Mesenchymal stem cell (in vitro differentiated cells and primary cell): ENCODE measurements around the gene NR4A1.

Experiments used
- DNase-seq: peaks from one replicate; pipeline ENCODE4 v3.0.0-alpha.2; 2013
- H2AFZ ChIP-seq: one replicate; pipeline ENCODE4 v1.6.1; 2013; ENCODE audit warnings: low read depth, mild to moderate bottlenecking, control low read depth, inconsistent platforms, low read length, moderate library complexity
- H2AK5ac ChIP-seq: 2 replicates; pipeline ENCODE4 v1.6.1; 2013; ENCODE audit warnings: low read length, moderate library complexity, mild to moderate bottlenecking, inconsistent platforms; ENCODE audit not compliant: severe bottlenecking
- H2BK120ac ChIP-seq: one replicate; pipeline ENCODE4 v1.6.1; 2013; ENCODE audit warnings: low read depth, mild to moderate bottlenecking, inconsistent platforms, low read length, moderate library complexity
- H2BK12ac ChIP-seq, 2 experiments: one replicate each; pipeline ENCODE4 v1.6.1; 2013; ENCODE audit warnings: inconsistent platforms in 2 of 2, low read length in 2 of 2, mild to moderate bottlenecking in 2 of 2, moderate library complexity in 2 of 2, control low read depth in 1 of 2
- H2BK15ac ChIP-seq: one replicate; pipeline ENCODE4 v1.6.1; 2013; ENCODE audit warnings: mild to moderate bottlenecking, low read depth, inconsistent platforms; ENCODE audit not compliant: poor library complexity, severe bottlenecking
- H2BK5ac ChIP-seq: 2 replicates; pipeline ENCODE4 v1.6.1; 2013; ENCODE audit warnings: low read depth, mild to moderate bottlenecking, low read length, control low read depth, inconsistent platforms; ENCODE audit not compliant: poor library complexity, severe bottlenecking
- H3K14ac ChIP-seq, 2 experiments: one replicate each; pipeline ENCODE4 v1.6.1; 2013; ENCODE audit warnings: inconsistent platforms in 2 of 2, low read length in 2 of 2, control low read depth in 1 of 2, mild to moderate bottlenecking in 1 of 2, moderate library complexity in 1 of 2
- H3K18ac ChIP-seq, 2 experiments: one replicate each; pipeline ENCODE4 v1.6.1; 2013; ENCODE audit warnings: inconsistent platforms in 2 of 2, low read length in 2 of 2, control low read depth in 1 of 2, low read depth in 1 of 2, mild to moderate bottlenecking in 1 of 2
- H3K23ac ChIP-seq, 2 experiments: one replicate each; pipeline ENCODE4 v1.6.1; 2013; ENCODE audit warnings: inconsistent platforms in 2 of 2, low read length in 2 of 2, mild to moderate bottlenecking in 2 of 2, moderate library complexity in 2 of 2, control low read depth in 1 of 2
- H3K27ac ChIP-seq: 2 replicates; pipeline ENCODE4 v1.5.1; 2013; ENCODE audit warnings: mild to moderate bottlenecking, moderate library complexity, low read length, control low read depth, inconsistent platforms; ENCODE audit not compliant: poor library complexity, severe bottlenecking
- H3K27me3 ChIP-seq, 2 experiments: 2 replicates each; pipeline versions ENCODE4 v1.6.1 to v1.7.0; 2013; ENCODE audit warnings: low read length in 2 of 2, mild to moderate bottlenecking in 2 of 2, moderate library complexity in 2 of 2, control low read depth in 1 of 2, inconsistent platforms in 1 of 2; ENCODE audit not compliant: control insufficient read depth in 1 of 2, insufficient read depth in 1 of 2
- H3K36me3 ChIP-seq, 2 experiments: 2 replicates each; pipeline versions ENCODE4 v1.6.1 to v1.7.0; 2013; ENCODE audit warnings: low read length in 2 of 2, control low read depth in 1 of 2, inconsistent platforms in 1 of 2, low read depth in 1 of 2, mild to moderate bottlenecking in 1 of 2; ENCODE audit not compliant: insufficient read depth in 2 of 2, control insufficient read depth in 1 of 2
- H3K4ac ChIP-seq, 2 experiments: one replicate each; pipeline ENCODE4 v1.6.1; 2013; ENCODE audit warnings: inconsistent platforms in 2 of 2, low read length in 2 of 2, mild to moderate bottlenecking in 2 of 2, moderate library complexity in 2 of 2, control low read depth in 1 of 2, low read depth in 1 of 2
- H3K4me1 ChIP-seq: 2 replicates; pipeline ENCODE4 v1.6.1; 2013; ENCODE audit warnings: low read depth, low read length, control low read depth; ENCODE audit not compliant: control insufficient read depth, insufficient read depth
- H3K4me2 ChIP-seq: 2 replicates; pipeline ENCODE4 v1.6.1; 2013; ENCODE audit warnings: low read length, mild to moderate bottlenecking, inconsistent platforms; ENCODE audit not compliant: poor library complexity, severe bottlenecking
- H3K4me3 ChIP-seq, 2 experiments: 2 replicates each; pipeline versions ENCODE4 v1.5.1 to v1.7.0; 2013; ENCODE audit warnings: low read length in 2 of 2, mild to moderate bottlenecking in 2 of 2, control low read depth in 1 of 2, low read depth in 1 of 2; ENCODE audit not compliant: insufficient read depth in 1 of 2
- H3K79me1 ChIP-seq: replicated peaks from 2 replicates; pipeline ENCODE4 v1.6.1; 2013; ENCODE audit warnings: mild to moderate bottlenecking, control low read depth, low read length, inconsistent platforms; ENCODE audit not compliant: poor library complexity, severe bottlenecking
- H3K9ac ChIP-seq: 2 replicates; pipeline ENCODE4 v1.7.0; 2013; ENCODE audit warnings: mild to moderate bottlenecking, low read length, moderate library complexity
- H3K9me3 ChIP-seq: 2 replicates; pipeline ENCODE4 v1.7.0; 2013; ENCODE audit warnings: mild to moderate bottlenecking, low read length; ENCODE audit not compliant: control insufficient read depth
- H4K8ac ChIP-seq: one replicate; pipeline ENCODE4 v1.6.1; 2013; ENCODE audit warnings: inconsistent platforms, mild to moderate bottlenecking, low read length, moderate library complexity
- H4K91ac ChIP-seq: one replicate; pipeline ENCODE4 v1.6.1; 2013; ENCODE audit warnings: mild to moderate bottlenecking, low read length, inconsistent platforms
- WGBS: methylation state at CpG from one replicate; pipeline ENCODE4 v1.1.7; 2013; ENCODE audit warnings: mixed read lengths; 5-methylcytosine and 5-hydroxymethylcytosine counted together

Gene NR4A1

GRCh38 chr12:52054833-52055730 is 3.8 kb downstream of the NR4A1 start:
- H3K79me1 ChIP-seq: no peaks in the 10 kb centered on the region
- H3K14ac ChIP-seq: no peak overlapping the region
- H3K27ac ChIP-seq: no peak overlapping the region
- H3K36me3 ChIP-seq: peaks cover 0 to 16% of the 10 kb centered on the region in 2 experiments
- DNase-seq: no peak
- H2AK5ac ChIP-seq: no peak overlapping the region
- no peak overlapping the region for H2BK12ac ChIP-seq
- no peak overlapping the region for H3K4ac ChIP-seq
- 97% methylated on average over 16 of the region's 21 CpGs for WGBS
- H2BK15ac ChIP-seq: peak overlapping the region; percentile 37
- H4K91ac ChIP-seq: no peak overlapping the region
- H3K23ac ChIP-seq: no peak overlapping the region
- H3K9ac ChIP-seq: no peak overlapping the region
- H4K8ac ChIP-seq: no peak overlapping the region
- no peak overlapping the region for H2BK5ac ChIP-seq
- no peaks in the 10 kb centered on the region for H3K9me3 ChIP-seq
- H2BK120ac ChIP-seq: no peak overlapping the region
- H3K4me3 ChIP-seq: no peak overlapping the region
- H2AFZ ChIP-seq: no peak overlapping the region
- no peak overlapping the region for H3K18ac ChIP-seq
- peaks cover 16% of the 10 kb centered on the region for H3K4me1 ChIP-seq
- no peak overlapping the region for H3K4me2 ChIP-seq
- H3K27me3 ChIP-seq: no peaks in the 10 kb centered on the region

- Histone ChIP-seq H3K27me3 (no peaks in the 10 kb centered on the region), H3K9me3 (no peaks in the 10 kb centered on the region), H4K91ac (no peak overlapping the region), H3K14ac (no peak overlapping the region), H2AFZ (no peak overlapping the region), H2BK15ac (no peak overlapping the region), H2BK120ac (no peak overlapping the region), H3K27ac (no peak overlapping the region), H3K4ac (no peak overlapping the region), H2BK12ac (no peak overlapping the region), H3K4me3 (no peak overlapping the region), H3K79me1 (no peaks in the 10 kb centered on the region), H3K4me1 (peaks cover 8% of the 10 kb centered on the region), H4K8ac (peak overlapping the region; percentile 2), H3K18ac (no peak overlapping the region), H3K9ac (peak overlapping the region; percentile 16), H3K23ac (no peak overlapping the region), H3K4me2 (no peak overlapping the region), H2AK5ac (no peak overlapping the region), H3K36me3 (peaks cover 0 to 16% of the 10 kb centered on the region in 2 experiments), H2BK5ac (no peak overlapping the region)
- DNase-seq: peak; percentile 59
- WGBS: 92% methylated on average over 25 of the region's 27 CpGs
Observed at GRCh38 chr12:52055731-52056711, 4.8 kb downstream of the NR4A1 start.

GRCh38 chr12:52056801-52057637 is 5.8 kb downstream of the NR4A1 start:
- no peak overlapping the region for H4K91ac ChIP-seq
- no peak overlapping the region for H3K4ac ChIP-seq
- no peak overlapping the region for H2BK120ac ChIP-seq
- H2BK12ac ChIP-seq: no peak overlapping the region
- DNase-seq: no peak
- no peak overlapping the region for H3K18ac ChIP-seq
- H3K14ac ChIP-seq: no peak overlapping the region
- no peak overlapping the region for H3K4me2 ChIP-seq
- no peaks in the 10 kb centered on the region for H3K27me3 ChIP-seq
- no peak overlapping the region for H3K4me3 ChIP-seq
- 93% methylated on average over 23 of the region's 23 CpGs for WGBS
- H3K23ac ChIP-seq: no peak overlapping the region
- H2BK15ac ChIP-seq: no peak overlapping the region
- H3K27ac ChIP-seq: no peak overlapping the region
- H4K8ac ChIP-seq: no peak overlapping the region
- H3K9me3 ChIP-seq: no peaks in the 10 kb centered on the region
- no peaks in the 10 kb centered on the region for H3K4me1 ChIP-seq
- H3K79me1 ChIP-seq: no peaks in the 10 kb centered on the region
- H2BK5ac ChIP-seq: no peak overlapping the region
- H3K9ac ChIP-seq: peak overlapping the region; percentile 16
- no peak overlapping the region for H2AFZ ChIP-seq
- H3K36me3 ChIP-seq: peaks cover 0 to 16% of the 10 kb centered on the region in 2 experiments
- H2AK5ac ChIP-seq: no peak overlapping the region
